Effector CD8-positive, alpha-beta T cell (primary cell): ENCODE results near the gene SKAP2.

Experiments
- DNase-seq: peaks from one replicate; lab custom pipeline; 2025; lab: John Stamatoyannopoulos, UW
- total RNA-seq, 4 experiments: gene quantifications; one replicate each; lab custom pipeline; 2026; lab: John Stamatoyannopoulos, UW

Gene SKAP2, protein sequence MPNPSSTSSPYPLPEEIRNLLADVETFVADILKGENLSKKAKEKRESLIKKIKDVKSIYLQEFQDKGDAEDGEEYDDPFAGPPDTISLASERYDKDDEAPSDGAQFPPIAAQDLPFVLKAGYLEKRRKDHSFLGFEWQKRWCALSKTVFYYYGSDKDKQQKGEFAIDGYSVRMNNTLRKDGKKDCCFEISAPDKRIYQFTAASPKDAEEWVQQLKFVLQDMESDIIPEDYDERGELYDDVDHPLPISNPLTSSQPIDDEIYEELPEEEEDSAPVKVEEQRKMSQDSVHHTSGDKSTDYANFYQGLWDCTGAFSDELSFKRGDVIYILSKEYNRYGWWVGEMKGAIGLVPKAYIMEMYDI
- total RNA-seq = 4.9 to 38.2 (median 26.4) reads per million in 4 experiments

DNA sequence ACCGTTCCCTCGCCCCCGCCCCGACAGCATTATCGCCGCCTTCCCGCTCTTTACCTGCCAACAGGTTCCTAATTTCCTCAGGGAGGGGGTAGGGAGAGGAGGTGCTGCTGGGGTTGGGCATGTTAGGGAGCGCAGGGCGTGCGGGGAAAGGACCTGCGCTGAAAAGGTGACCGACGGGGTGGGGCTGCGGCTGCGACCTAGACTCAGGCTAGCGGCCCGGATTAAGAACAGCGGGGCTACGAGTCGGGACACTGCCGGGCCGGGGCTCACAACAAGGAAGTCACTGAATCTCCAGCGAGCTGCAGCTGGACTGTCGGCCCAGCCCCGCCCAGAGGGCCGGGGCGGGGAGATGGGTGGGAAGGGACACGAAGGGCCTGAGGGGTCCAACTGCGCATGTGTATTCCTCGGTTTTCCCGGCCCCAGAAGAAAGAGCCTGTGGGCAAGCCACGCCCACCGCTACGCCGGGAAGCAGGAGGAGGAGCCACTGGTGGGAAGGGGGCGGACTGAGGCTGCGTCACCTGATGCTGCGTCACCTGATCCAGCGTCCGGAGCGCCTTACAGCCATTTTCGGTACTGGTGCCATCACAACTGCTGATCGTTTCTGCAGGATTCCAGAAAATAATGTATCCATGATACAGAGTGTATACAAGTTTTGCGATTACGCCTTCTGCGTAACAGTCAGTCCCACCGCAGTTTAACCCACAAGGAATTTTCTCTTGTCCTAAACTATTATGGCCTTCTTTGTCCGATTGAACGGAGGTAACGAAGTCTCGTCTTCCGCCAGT, at the start of gene SKAP2:
SKAP2 (minus strand) TSS at position 282 of the 785 bp plus-strand sequence; CDS start at position 121, 161 bp downstream.
- DNase-seq = peak; percentile 72

DNA sequence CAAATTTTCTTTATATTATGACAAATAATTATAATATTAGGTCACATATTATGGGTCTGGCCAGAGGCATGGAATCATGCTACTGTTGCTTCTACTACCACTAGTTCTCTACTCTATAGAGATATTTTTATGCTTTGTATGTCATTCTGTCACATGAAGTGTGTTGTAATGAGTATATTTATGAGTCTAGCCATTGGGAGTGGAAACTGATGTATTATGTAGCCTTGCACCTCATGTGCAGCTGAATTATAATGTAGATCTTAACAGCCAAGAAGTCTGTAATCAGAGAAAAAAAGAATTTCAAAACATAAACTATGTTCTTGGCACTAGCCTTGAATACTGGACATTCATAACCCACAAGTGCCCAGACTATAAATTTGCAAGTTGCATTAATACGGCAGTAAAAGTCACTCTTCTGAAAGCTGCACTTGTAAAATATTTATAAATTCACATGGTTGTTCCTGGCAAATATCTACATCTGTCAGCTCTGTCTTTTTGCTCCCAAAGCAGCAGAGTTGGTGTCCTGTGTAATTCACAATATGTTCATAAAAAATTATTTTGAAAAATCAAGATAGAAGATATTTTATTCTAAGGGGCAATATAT, 48.6 kb upstream of the SKAP2 start:
- DNase-seq = no peak

DNA sequence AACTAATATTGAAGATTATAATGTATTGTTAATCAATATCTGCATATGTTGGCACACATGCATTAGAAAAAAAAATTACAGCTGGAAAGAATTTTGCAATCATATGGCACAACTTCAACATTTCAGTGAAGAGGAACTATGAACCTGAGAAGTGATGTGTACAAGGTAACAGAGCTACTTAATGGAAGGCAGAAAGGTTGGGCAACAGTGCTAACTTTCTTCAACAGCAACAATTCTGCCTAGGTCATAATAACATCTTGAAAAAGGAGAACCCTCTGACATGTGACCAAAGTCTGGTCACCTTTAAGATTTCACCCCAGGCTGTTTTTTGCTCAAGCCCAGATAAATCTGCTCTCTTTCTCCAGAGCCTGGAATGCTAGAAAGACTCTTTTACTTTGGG, 47.9 kb upstream of the SKAP2 start:
- DNase-seq = no peak

DNA sequence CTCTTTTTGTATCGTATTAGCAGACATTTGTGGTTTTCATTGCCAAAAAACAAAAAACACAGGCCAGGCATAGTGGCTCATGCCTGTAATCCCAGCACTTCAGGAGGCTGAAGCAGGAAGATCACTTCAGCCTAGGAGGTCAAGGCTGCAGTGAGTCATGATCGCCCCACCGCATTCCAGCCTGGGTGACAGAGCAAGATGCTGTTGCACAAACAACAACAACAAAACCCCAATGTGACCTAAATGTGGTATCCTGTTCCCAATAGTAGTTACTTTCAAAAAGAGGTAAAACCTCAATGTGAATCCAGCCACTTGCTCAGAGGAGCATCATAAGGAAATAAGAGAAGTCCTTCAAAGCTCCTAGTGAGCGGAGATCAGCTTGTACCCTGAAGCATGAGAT, 45.8 kb upstream of the SKAP2 start:
- no peak for DNase-seq

DNA sequence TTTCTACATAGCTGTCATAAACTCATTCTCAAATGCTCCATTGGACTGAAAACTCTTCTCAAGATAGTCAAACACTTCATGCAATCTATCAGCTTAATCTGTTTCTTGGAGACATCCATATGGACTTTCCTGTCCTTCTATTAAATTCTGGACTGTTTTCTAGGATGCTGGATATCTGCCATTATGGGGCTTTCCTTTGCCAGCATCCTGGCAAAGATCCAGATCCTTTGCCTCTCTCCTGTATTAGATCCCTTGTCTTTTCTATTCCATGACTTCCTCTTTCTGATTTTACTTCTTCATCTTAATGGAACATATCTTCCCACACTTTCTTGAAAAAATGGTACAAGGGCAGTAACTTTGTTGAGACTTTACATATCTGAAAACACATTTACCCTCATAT, 35.9 kb upstream of the SKAP2 start:
- no peak for DNase-seq

DNA sequence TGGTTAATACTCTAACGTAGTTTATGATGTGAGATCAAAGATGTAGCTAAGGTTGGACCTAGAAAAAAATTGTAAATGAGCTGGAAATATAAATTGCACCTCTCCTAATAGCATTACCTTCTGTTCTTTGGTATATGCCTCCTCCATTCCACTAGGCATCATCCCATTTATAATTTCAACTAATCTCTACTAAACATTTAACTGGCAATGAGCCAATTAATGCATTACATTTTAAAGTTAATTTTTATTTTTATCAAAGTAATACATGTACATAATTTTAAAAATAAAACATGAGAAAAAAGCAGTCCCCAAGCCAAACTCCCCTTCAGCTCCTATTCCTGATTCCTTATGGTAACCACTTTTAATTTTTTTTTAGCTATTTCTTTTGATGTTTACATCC, 35.1 kb upstream of the SKAP2 start:
- no peak for DNase-seq

DNA sequence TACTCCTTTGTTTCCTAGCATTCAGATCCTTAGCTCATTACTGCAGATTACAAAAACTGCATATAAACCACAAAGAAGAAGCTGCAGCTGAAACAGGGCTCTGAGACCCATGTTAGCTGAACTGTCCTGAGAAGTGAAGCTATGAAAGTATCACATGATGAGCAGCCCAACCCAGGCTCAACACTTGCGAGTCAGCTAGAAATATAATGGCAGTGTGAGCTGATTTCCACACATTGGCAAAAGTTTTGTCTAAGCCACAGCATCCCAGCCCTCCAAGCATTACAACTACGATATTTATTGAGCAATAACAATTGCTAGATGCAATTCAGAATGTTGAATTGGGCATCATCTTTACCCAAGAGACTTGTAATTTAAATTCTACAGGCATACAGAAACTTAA, 34.5 kb upstream of the SKAP2 start:
- no peak for DNase-seq

DNA sequence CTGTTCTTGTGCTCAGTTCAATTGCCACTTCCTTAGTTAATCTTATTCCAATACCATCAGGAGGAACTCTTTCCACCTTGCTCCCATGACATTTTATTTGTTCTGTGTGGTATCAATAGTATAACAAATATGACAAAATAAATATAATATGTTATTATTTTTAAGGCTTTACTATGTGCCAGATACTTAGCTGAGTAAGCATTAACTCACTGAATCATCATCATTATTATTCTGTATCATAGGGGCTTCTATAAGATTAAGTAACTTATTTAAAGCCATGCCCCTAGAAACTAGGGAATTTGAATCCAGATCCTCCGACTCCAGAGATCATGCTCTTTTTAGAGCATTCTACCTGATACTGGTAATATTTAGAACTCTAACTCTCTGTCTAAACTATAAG, 33.5 kb upstream of the SKAP2 start:
- DNase-seq = no peak

DNA sequence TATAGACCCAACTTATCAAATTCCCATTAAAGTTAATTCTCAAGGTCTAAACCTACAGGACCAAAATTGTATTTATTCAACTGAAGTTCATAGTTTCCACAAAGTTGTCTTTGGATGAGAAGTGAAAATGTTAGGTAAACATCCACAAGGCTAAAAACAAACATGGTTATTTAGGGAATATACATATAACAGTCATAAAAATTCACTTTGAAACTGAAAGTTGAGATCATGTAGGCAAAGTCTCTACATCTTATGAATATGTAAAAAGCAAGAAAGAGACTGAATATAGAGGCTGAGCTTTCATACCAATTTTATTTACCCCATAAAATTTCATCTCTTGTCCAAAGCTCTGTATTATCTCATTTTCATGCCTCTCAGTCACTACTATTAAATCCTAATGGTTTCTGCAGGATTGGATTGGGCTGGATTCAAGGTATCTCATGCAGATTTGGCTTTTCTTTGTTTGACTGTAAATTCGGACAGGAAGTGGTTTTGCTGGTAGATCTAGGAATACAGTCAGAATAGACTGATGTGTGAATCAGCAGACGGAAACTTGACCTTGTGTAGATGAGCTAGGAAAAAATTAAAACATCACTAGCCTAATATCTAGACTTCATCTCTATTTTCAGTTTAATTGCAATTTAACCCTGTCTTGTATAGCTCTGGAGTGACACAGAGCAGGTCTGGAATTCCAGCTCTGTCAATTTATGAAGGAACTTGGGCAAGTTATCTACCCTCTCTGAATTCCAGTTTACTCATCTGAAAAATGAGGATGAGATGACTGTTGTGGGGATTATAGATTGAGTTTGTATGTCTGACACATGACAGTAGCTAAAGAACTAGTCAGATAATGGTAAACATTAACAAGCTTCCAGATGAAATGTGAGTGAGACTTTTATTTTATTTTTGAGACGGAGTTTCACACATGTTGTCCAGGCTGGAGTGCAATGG, 27.3 kb upstream of the SKAP2 start:
- no peak for DNase-seq

- DNase-seq = no peak
Observed at GRCh38 chr7:26880852-26881251, 16.5 kb upstream of the SKAP2 start.

DNA sequence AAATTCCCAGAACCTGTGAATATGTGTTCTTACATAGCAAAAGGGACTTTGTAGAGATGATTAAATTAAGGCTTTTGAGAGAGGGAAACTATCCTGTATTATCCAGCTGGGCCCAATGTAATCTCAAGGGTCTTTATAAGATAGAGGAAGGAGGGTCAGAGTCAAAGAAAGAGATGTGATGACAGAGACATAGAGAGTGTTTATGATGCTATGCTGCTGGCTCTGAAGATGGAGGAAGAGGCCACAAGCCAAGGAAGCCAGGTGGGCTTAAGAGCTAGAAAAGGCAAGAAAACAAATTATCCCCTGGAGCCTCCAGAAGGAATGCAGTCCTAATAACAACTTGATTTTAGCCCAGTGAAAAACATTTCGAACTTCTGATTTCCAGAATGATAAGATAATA, 15.3 kb upstream of the SKAP2 start:
- DNase-seq = no peak

GRCh38 chr7:26868841-26869495, 4.6 kb upstream of the SKAP2 start:
- no peak for DNase-seq

GRCh38 chr7:26865094-26865388, 651 bp upstream of the SKAP2 start:
- no peak for DNase-seq

GRCh38 chr7:26863518-26864308, 677 bp downstream of the SKAP2 start:
- DNase-seq = peak; percentile 2

DNA sequence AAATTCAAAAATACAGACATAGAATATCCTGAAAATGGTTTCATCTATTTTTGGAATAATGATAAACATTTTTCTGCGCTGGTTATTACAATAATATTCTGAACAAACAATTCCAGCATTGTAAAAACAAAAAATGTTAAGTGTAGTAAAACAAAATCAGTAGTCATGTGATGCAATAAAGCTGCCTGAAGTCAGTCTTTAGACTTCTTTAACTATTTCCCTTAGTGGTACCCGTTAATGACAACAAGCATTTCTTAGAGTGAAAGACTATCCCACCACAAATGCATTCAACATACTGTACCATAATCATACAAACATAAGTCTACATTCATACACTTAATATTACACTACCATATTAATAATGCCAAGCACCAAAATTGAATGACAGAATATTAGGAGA, 1.6 kb downstream of the SKAP2 start:
- DNase-seq = no peak

DNA sequence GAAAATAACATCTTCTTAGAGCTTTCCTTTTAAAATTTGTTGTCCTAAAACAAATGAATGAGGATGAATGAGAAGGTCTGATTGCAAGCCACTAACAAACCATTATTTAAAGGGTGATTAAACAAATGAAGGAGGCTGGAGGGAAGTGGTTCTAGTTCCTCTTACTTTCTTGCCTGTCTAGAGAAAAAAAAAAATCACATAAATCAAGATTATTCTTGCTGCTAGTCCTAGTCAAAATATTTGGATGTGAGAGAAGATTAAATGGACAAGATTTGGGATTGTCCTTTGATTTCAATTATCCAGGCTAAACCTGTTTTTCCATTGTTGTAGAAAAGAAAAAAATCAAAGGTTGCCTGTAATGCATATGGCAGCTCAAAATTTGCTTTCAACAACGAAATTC, 3.3 kb downstream of the SKAP2 start:
- no peak for DNase-seq

- no peak for DNase-seq
Observed at GRCh38 chr7:26860361-26860760, 4.0 kb downstream of the SKAP2 start.

DNA sequence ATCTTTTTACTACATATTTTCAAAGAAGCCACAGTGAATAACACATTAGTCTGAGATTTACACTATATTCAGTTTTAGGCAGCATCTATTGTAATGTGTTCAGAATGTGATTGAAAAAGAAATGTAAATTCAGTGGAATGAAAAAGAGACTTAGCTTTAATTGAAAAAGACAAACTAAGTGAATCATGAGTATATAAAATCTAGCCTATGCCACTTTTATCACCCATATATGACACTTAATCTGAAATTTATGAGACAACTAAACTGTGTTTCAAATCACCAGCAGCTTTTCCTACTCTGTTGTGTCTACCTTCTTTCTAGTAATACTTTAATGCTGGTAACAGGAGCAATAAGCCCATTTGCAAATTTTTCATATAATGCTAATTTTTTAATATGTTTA, 4.7 kb downstream of the SKAP2 start:
- no peak for DNase-seq

- no peak for DNase-seq
Observed at GRCh38 chr7:26858735-26859134, 5.7 kb downstream of the SKAP2 start.

- no peak for DNase-seq
Observed at GRCh38 chr7:26858241-26858715, 6.1 kb downstream of the SKAP2 start.
